Activated CD8-positive, alpha-beta memory T cell treated with anti-CD3 and anti-CD28 coated beads for 24 hours (primary cell): ENCODE data around the gene TJP3.

Experiments used
- DNase-seq: peaks from one replicate; pipeline ENCODE4 v3.0.0-alpha.2; 2020

The TJP3 gene

DNA sequence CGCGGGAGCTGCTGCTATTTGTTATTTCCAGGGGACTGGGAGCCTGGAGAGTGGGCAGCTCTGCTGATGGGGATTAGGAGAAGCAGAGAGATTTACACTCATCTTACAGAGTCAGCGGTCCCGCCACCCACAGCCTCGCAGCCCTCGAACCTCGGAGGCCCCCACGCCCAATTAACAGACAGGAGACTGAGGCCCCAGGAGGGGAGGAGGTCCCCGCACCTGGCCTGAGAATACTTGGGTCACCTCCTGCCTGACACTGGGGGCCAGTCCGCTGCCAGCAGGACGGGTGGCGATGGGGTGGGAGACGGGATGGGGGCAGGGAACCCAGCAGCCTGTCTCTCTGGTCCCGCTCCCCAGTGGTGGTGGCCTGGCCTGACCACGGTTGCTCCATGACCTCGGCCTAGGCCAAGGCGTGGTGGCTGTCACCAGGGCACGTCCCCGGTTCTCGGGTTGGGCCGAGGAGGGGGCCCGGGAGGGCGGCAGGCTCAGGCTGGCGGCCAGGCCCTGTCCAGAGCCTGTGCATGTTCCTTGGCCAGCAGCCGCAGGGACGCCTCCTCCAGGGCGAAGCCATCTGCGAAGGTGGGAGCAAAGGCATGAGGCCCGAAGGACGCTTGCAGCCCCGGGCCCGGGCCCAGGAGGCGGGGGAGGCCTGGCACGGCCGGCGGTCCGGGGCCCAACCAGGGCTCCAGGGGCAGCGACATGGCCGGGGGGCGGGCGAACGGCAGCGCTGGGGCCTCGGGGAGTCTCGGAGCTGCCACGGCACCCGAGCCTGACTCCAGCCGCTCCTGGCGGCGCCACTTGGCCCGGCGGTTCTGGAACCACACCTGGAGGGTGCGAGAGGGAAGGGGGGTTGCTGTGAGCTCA is 62.2 kb downstream of the TJP3 start:
- DNase-seq: no peak

GRCh38 chr19:3771000-3771905 is 63.1 kb downstream of the TJP3 start:
- no peak for DNase-seq

DNA sequence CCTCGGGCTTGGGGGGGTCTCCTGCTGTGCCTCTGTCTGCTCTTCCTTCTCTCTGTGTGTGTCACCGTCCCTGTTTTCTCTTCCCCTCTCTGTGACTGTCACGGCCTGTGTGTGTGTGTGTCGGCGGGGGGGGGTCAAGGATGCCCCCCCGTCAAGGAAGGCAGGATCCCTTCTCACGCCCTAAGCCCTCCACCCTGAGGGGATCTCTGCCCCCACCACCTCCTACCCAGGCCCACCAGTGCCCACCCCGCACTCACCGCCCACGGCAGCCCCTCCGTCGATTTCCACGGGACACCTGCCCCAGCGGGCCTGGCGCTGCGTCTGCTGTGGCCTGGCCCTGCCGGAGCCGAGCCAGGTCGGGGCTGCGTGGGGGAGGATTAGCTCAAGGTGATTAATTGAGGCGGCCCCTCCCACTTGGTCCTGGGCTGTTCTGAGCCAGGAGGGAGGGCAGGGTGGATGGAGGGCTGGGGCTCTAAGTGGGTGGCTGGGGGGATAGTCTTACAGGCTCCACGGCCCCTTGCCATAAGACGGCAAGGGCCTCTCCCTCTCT is 63.8 kb downstream of the TJP3 start, which contains the start of gene RAX2:
Gene RAX2, minus strand, starts transcription at position 323 of the 550 bp plus-strand sequence. CDS start 486 bp downstream, outside the sequence.
- no peak for DNase-seq

GRCh38 chr19:3773814-3774515 is 65.8 kb downstream of the TJP3 start:
- no peak for DNase-seq

DNA sequence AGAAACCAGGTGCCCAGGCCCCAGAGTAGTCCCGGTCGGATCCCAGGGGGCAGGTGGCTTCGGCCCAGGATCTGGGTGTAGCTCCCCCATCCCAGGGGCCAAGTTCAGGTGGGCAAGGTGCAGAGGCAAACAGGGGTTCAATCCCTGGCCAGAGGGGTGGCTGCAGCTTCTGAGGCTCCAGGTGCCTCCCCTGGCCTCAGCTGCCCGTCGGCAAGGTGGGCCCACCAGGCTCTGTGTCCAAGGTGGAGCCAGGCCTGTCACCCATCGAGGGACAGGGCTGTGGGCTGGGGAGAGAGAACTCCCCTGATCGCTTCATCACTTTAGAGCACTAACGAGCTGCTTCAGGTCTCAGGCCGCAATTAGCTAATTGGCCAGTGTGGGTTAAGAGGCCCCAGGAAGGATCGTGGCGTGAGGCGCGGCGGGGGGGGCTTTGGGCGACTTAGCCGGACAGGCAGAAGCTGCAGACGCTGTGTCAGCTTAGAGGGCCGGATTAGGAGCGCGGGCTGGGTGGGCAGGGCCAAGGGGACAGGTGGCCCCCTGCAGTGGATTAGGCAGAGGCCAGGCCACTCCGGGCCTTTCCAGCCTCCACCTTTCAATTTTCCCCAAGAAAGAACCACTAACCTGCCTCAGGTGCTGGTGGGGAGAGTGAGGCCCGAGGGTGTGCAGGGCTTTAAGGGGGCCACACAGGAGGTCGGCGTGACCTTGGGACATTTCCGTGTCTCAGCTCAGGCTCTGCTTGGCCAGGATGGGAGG is 66.6 kb downstream of the TJP3 start:
- DNase-seq: no peak

GRCh38 chr19:3775374-3775711 is 67.2 kb downstream of the TJP3 start:
- no peak for DNase-seq

- no peak for DNase-seq
Measured at GRCh38 chr19:3775831-3776230, 67.6 kb downstream of the TJP3 start.

- DNase-seq: no peak
Measured at GRCh38 chr19:3776479-3777040, 68.4 kb downstream of the TJP3 start.

DNA sequence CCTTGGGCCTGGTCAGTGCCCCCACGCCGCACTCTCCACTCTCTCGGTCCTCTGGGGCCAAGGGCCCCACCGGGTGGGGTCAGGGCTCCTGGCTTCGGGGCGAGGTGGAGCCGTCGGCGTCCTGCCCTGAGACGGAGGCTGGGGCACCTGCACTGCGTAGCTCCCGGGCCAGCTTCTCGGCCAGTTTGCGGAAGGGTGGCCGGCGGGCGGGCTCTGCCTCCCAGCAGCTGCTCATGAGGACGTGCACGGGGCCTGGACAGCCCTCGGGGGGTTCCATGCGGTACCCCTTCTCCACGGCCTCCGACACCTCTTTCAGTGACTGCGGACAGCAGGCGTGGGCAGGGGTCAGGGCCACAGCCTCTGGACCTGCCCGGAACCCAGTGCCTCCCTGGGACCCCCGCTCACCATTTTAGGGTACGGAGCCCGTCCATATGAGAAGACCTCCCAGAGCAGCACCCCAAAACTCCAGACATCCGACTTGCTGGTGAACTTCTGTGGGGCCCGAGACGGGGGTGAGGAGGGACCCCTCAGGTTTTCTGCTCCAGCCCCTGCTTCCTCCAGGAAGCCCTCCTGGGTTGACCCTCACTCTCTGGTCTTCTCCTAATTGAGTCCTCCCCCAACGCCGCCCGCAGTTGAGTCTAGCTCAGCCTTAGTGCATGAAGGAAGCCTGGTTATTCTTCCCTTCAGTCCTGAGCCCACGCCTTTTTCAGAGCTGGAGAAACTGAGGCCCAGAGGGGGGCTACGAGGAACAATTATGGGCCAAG is 70.1 kb downstream of the TJP3 start:
- DNase-seq: no peak

- no peak for DNase-seq
Measured at GRCh38 chr19:3778899-3779723, 70.9 kb downstream of the TJP3 start.

DNA sequence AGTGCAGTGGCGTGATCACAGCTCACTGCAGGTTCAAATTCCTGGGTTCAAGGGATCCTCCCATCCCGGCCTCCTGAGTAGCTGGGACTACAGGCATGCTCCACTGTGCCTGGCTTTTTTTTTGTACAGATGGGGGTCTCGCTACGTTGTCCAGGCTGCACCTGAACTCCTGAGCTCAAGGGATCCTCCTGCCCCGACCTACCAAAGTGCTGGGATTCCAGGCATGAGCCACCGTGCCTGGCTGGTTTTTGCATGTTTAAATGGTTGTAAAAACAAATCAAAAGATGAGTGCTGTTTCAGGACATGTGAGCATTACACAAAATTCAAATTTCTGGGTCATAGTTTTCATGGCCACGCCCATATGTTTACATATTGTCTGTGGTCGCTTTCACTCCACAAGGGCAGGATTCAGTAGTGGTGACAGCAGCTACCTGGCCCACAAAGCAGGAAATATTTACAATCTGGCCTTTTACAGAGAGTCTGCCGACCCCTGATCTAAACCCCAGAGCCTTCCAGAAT is 72.7 kb downstream of the TJP3 start:
- no peak for DNase-seq

GRCh38 chr19:3781603-3782002 is 73.4 kb downstream of the TJP3 start:
- no peak for DNase-seq

GRCh38 chr19:3782330-3782729 is 74.1 kb downstream of the TJP3 start:
- no peak for DNase-seq

GRCh38 chr19:3782903-3783302 is 74.7 kb downstream of the TJP3 start:
- no peak for DNase-seq

DNA sequence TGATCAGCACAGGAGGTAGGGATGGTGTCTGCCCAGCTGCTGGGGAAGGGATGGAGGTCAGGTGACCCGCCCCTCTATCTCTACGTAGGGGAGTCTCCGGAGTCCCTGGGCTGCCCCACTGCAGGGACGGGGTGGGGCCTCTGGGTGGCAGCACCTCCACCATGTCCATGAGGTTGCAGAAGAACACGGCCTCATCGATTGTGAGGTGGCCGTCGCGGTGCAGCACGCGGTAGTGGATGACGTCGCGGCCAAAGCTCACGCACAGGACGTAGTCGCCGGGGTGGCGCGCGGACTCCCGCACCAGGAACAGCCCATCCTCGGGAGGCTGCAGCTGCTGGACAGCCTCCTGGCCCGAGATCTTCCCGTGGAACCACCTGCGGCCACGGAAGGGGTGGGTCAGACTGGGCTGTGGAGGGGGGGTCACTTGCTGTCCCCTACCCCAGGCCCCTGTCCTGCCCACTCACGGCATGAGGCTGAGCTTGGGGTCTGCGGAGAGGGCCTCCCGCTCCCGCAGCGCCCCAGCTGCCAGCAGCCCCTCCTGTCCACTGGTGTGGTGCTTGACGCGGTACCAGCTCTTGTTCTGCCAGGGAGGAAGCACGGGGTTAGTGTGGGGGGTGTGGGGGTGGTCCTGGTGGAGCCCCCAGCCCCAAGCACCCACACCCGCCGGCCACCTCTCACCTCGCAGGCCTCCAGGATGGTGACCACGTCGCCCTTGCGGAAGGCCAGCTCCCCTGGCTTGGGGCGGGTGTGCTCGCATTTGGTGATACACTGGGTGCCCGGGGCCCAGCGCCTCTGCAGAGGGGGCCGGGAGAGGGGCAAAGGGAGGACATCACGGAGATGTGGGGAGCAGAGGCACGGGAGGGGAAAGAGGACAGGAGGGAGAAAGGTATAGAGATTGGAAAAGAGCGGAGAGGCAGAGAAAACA is 75.7 kb downstream of the TJP3 start:
- peak; percentile 75 for DNase-seq

DNA sequence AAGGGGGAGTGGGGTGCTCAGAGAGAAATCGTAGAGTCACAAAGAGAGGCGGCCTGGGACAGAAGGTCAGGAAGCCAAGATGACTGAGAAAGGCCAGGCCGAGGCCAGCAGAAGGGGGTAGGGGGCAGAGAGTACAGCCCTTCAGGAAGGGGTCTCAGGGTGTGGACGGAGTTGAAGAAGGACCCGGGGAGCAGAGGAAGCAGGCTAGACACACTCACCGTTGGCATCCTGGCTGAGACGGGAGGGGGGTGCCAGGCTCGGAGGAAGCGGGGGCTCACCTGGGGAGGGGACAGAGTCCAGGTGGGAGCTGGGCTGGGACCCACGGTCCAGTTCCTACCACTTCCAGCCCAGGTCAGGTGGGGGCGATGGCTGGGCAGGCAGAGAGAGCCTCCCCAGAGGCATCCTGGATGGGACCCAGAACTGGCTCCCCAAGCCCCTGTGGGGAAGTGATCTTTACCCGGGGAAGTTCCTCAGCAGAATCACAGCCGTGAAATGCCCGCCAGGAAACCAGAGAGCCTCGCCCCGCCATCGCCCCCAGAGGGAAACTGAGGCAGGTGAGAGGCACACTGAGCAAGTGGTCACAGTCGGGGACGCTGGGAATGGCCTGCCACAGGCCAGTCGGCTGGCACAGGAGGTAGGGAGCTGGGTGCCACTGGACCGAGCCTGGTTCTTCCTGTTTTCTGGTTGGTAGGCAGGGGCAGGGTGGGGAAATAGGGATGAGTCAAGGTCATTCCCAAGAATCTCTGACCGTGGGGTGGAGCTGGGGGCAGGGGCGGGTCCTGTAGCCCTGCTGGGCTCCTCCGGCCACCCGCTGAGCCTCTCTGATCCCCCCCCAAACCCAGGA is 76.6 kb downstream of the TJP3 start:
- DNase-seq: peak; percentile 67

DNA sequence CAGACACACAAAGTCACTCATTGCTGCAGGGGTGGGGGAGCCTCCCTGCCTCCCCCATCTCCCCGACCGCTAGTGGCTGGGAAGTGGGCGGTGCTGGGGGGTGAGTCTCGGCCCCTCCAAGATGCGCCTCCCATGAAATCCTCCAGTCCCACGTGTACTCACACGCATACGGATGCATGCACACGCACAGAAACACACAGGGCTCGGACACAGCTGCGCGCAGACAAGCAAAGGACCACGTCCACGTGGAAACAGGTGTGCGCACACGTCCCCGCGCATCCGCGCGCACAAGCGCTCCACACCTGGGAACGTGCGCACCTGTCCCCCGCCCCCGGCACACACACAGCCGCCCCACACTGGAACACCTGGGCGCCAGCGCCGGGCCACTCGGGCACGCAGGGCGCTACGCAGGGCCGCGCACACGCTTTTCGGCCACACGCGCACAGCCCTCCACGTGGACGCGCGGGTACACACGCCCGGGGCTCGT is 77.3 kb downstream of the TJP3 start:
- DNase-seq: peak; percentile 80
